A673 (cell line): Measurements from ENCODE around the gene SACM1L.

Source experiments
- CTCF ChIP-seq: fragments of 300-800, 200-600 bp; sonication (generic); conservative IDR thresholded peaks from 2 replicates; pipeline ENCODE4 v1.5.1; 2017; ENCODE audit warnings: low read depth, mild to moderate bottlenecking, antibody characterized with exemption, low read length, moderate library complexity, mixed read lengths
- EZH2 ChIP-seq: fragments of 200-600 bp; sonication (generic); IDR thresholded peaks from 2 replicates; pipeline ENCODE4 v1.6.1; 2017; ENCODE audit warnings: borderline replicate concordance, low read depth, mild to moderate bottlenecking, mixed read lengths, antibody characterized with exemption, low read length; ENCODE audit not compliant: poor library complexity, severe bottlenecking

- TF ChIP-seq CTCF (no peak), EZH2 (no peak)
These were observed 21.6 kb upstream of the SACM1L start for GRCh38 chr3:45667569-45667934.
